GM12801 (cell line): Measurements from ENCODE around the gene CDH13.

Experiments
- CTCF ChIP-seq: IDR thresholded peaks from one replicate; pipeline ENCODE4 v1.5.1; 2011; ENCODE audit warnings: control low read depth; ENCODE audit not compliant: insufficient read length; ENCODE audit errors: extremely low read depth

Gene CDH13

GRCh38 chr16:83353241-83353640, 726.5 kb downstream of the CDH13 start:
- TF ChIP-seq CTCF, result no peak

GRCh38 chr16:83354015-83354414, 727.2 kb downstream of the CDH13 start:
- no peak for TF ChIP-seq CTCF

- TF ChIP-seq CTCF, result no peak
Measured at GRCh38 chr16:83355570-83356218, 728.9 kb downstream of the CDH13 start.

GRCh38 chr16:83356266-83356665, 729.5 kb downstream of the CDH13 start:
- no peak for TF ChIP-seq CTCF

- no peak for TF ChIP-seq CTCF
Measured at GRCh38 chr16:83356986-83357385, 730.2 kb downstream of the CDH13 start.

- TF ChIP-seq CTCF, result no peak
Measured at GRCh38 chr16:83363521-83363920, 736.8 kb downstream of the CDH13 start.

- no peak for TF ChIP-seq CTCF
Measured at GRCh38 chr16:83365166-83365565, 738.4 kb downstream of the CDH13 start.
